ENCODE results near the gene SPACA9.

The SPACA9 gene

DNA sequence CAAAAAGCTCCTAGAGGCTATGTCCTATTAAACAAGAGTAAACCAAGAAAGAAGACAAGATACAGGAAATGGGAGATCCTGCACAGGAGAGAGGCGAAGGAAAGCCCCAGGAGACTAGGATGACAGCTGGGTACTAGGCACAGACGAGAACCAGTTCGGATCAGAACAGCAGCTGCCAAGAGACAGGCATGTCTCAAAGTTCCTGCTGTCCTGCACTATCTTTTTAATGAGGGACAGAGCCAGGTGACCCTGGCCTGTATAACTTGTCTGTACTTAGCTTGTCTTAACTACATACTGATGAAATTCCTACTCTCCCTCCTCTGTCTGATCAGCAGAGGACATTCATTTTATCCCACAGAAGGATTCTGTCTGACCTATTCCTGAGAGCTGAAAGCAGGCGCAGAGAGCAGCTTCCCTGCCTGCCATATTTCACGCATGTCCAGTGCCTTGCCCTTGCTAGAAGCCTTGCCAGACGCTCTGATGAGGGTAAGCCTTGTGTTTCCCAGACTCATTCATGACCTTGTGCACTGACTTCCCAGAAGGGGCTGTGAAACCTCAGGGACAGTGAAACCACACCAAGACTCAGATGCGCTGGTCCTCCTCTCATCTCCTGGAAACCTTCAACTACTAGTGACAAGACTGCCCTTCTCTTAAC is 41.0 kb downstream of the SPACA9 start:
- H3K27ac Mint-ChIP-seq, result no peak overlapping the region
- H3K36me3 Mint-ChIP-seq, result peaks cover 44% of the 10 kb centered on the region
- H3K4me3 Mint-ChIP-seq, result no peak overlapping the region
- CTCF ChIA-PET, result interaction anchor here (1.6 kb wide), 1 partner anchor 18 kb away, joined by 3 read pairs; no protein-coding TSS in a partner anchor
- no peaks in the 10 kb centered on the region for H3K9me3 Mint-ChIP-seq
- no peaks in the 10 kb centered on the region for H3K4me1 Mint-ChIP-seq
- H3K27me3 Mint-ChIP-seq, result no peaks in the 10 kb centered on the region
- DNase-seq, result no peak

- CTCF ChIA-PET, result no interaction called here
- no peaks in the 10 kb centered on the region for H3K4me1 Mint-ChIP-seq
- H3K27me3 Mint-ChIP-seq, result no peaks in the 10 kb centered on the region
- no peak overlapping the region for H3K4me3 Mint-ChIP-seq
- H3K27ac Mint-ChIP-seq, result no peak overlapping the region
- H3K9me3 Mint-ChIP-seq, result no peaks in the 10 kb centered on the region
- DNase-seq, result no peak
- peaks cover 42% of the 10 kb centered on the region for H3K36me3 Mint-ChIP-seq
Measured at GRCh38 chr9:132923346-132923902, 44.7 kb downstream of the SPACA9 start.

DNA sequence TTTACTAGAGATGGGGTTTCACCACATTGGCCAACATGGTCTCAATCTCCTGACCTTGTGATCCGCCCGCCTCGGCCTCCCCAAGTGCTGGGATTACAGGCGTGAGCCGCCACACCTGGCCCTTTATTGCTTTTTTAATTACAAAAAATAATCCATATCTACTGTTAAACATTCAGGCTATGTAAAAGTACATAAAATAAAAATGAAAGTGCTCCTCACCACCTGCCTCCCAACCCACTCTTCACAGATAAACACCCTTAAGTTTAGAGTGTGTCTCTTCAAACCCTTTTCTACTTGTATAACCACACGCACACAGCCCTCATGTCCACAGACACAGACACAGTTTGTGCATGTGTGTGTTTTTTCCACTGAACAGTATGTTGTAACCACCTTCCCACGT is 49.0 kb downstream of the SPACA9 start:
- no peaks in the 10 kb centered on the region for H3K27me3 Mint-ChIP-seq
- H3K27ac Mint-ChIP-seq, result no peak overlapping the region
- peaks cover 39% of the 10 kb centered on the region for H3K36me3 Mint-ChIP-seq
- H3K4me3 Mint-ChIP-seq, result no peak overlapping the region
- no peaks in the 10 kb centered on the region for H3K9me3 Mint-ChIP-seq
- H3K4me1 Mint-ChIP-seq, result no peaks in the 10 kb centered on the region
- CTCF ChIA-PET, result no interaction called here
- DNase-seq, result no peak

DNA sequence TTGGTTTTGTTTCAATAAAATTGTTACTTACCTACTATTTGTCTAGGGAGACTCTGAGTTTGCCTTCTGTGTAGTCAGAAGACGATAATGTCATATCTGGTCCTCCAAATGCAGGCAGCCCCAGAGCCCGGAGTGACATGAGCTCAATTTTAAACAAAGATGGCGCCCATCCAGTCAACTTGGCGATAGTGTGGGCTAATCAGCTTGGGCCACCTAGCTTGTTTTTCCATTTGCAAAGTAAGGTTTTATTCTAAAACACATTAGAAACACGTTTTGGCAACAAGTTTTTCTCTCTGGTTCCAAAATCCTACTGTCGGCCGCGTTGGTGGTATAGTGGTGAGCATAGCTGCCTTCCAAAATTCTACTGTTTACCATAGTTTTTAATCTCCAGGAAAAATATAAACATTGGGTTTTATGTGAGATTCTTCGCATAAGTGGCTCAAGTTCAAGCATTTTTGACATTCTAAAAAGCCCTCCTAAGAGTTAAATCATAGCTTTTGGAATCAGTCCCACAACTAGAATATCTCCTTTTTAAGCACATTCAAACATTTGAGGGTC is 52.6 kb downstream of the SPACA9 start:
- CTCF ChIA-PET, result interaction anchor here (0.6 kb wide), 1 partner anchor 21 kb away, joined by 4 read pairs; no protein-coding TSS in a partner anchor
- H3K36me3 Mint-ChIP-seq, result peaks cover 27% of the 10 kb centered on the region
- no peak for DNase-seq

DNA sequence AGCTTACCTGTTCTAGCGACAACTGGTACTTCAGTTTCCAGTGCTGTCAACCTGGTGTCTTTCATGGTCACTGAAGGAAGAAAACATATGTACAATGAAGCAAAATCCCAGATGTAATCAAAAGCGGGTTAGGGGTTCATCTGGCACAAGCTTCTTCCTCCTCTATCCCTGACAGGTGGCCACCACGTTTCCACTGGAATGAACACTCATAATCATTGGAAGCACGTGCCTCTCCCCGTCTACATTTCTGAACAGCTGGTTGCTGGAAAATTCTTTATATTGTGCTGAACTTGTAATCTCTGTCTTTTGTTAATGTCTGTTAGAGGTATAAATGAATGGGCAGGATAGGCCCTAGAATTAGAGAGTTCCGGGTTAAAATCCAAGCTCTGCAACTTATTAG is 56.3 kb downstream of the SPACA9 start:
- H3K9me3 Mint-ChIP-seq, result no peaks in the 10 kb centered on the region
- no peak overlapping the region for H3K4me3 Mint-ChIP-seq
- H3K4me1 Mint-ChIP-seq, result no peaks in the 10 kb centered on the region
- peaks cover 14% of the 10 kb centered on the region for H3K36me3 Mint-ChIP-seq
- DNase-seq, result no peak
- CTCF ChIA-PET, result interaction anchor here (1.5 kb wide), 1 partner anchor 9 kb away, joined by 4 read pairs; the partner anchor contains the start of gene TSC1
- no peak overlapping the region for H3K27ac Mint-ChIP-seq
- no peaks in the 10 kb centered on the region for H3K27me3 Mint-ChIP-seq

More for the DNA sequence above, 52.6 kb downstream of the SPACA9 start:
- H3K9me3 Mint-ChIP-seq, result no peaks in the 10 kb centered on the region
- no peaks in the 10 kb centered on the region for H3K4me1 Mint-ChIP-seq
- no peaks in the 10 kb centered on the region for H3K27me3 Mint-ChIP-seq
- no peak overlapping the region for H3K27ac Mint-ChIP-seq
- no peak overlapping the region for H3K4me3 Mint-ChIP-seq

GRCh38 chr9:132937463-132937901 is 58.8 kb downstream of the SPACA9 start:
- H3K4me3 Mint-ChIP-seq, result no peak overlapping the region
- CTCF ChIA-PET, result no interaction called here
- H3K4me1 Mint-ChIP-seq, result peaks cover 3% of the 10 kb centered on the region
- DNase-seq, result no peak
- no peaks in the 10 kb centered on the region for H3K27me3 Mint-ChIP-seq
- H3K27ac Mint-ChIP-seq, result no peak overlapping the region
- peaks cover 5% of the 10 kb centered on the region for H3K36me3 Mint-ChIP-seq
- no peaks in the 10 kb centered on the region for H3K9me3 Mint-ChIP-seq

- H3K36me3 Mint-ChIP-seq, result peaks cover 2% of the 10 kb centered on the region
- no peak overlapping the region for H3K27ac Mint-ChIP-seq
- H3K4me1 Mint-ChIP-seq, result peaks cover 16% of the 10 kb centered on the region
- no peaks in the 10 kb centered on the region for H3K27me3 Mint-ChIP-seq
- H3K4me3 Mint-ChIP-seq, result no peak overlapping the region
- CTCF ChIA-PET, result no interaction called here
- no peaks in the 10 kb centered on the region for H3K9me3 Mint-ChIP-seq
- no peak for DNase-seq
Measured at GRCh38 chr9:132939169-132939568, 60.5 kb downstream of the SPACA9 start.
